ENCODE data around the gene CFAP92. TPM values are rescaled to one million over a fixed set of nuclear protein-coding genes. Genes with fewer than 3 reads are reported as not detected.

The CFAP92 gene
- total and polyA plus RNA-seq, 4 donors = 0.05 to 0.25 (median 0.06) TPM; not detected in 1

GRCh38 chr3:128975276-128975675 is 18.6 kb downstream of the CFAP92 start:
- DNase-seq (ENCODE audit: low spot score) = no peak
- TF ChIP-seq CTCF (IDR thresholded peaks at IDR 0.05; ENCODE audit: low read depth, low read length, missing input control) (no peak), REST (IDR thresholded peaks at IDR 0.05) (no peak), NR2F2 (IDR thresholded peaks at IDR 0.05) (no peak), HNF4A (conservative IDR thresholded peaks at IDR 0.05) (no peak), JUND (IDR thresholded peaks at IDR 0.05) (no peak), EGR1 (IDR thresholded peaks at IDR 0.05; ENCODE audit: low read depth in 2 of 2) (no peak), FOXA1 (IDR thresholded peaks at IDR 0.05) (no peak), SP1 (IDR thresholded peaks at IDR 0.05) (no peak), TAF1 (conservative IDR thresholded peaks at IDR 0.05) (no peak), MAX (IDR thresholded peaks at IDR 0.05) (no peak), RXRA (IDR thresholded peaks at IDR 0.05) (no peak), GABPA (IDR thresholded peaks at IDR 0.05 in 1 of 2, conservative IDR thresholded peaks at IDR 0.05 in 1 of 2) (no peak)
- no peaks in the 10 kb centered on the region for H3K9me3 ChIP-seq (ENCODE audit: control insufficient read depth in 4 of 4, low read length in 3 of 4)
- no peak overlapping the region for H3K9ac ChIP-seq (ENCODE audit: low read depth in 1 of 2, low read length in 2 of 2)
- no peak overlapping the region for H3K27ac ChIP-seq (ENCODE audit: low read depth in 1 of 2, low read length in 2 of 2)
- 87% methylated on average over 1 of the region's 1 CpG for WGBS
- no peaks in the 10 kb centered on the region for H3K27me3 ChIP-seq (ENCODE audit: control insufficient read depth in 4 of 4, insufficient read depth in 4 of 4, low read length in 3 of 4)
- H3K36me3 ChIP-seq (ENCODE audit: control insufficient read depth in 4 of 4, insufficient read depth in 3 of 4, low read depth in 1 of 4, low read length in 3 of 4) = no peaks in the 10 kb centered on the region
- no peaks in the 10 kb centered on the region for H3K4me1 ChIP-seq (ENCODE audit: control insufficient read depth in 4 of 4, insufficient read depth in 4 of 4, low read length in 3 of 4)
- H3K4me3 ChIP-seq (ENCODE audit: low read depth in 1 of 3, low read length in 3 of 3) = no peak overlapping the region

GRCh38 chr3:128973988-128974564 is 19.8 kb downstream of the CFAP92 start:
- Histone ChIP-seq H3K4me3 (ENCODE audit: low read depth in 1 of 3, low read length in 3 of 3) (no peak overlapping the region), H3K9me3 (ENCODE audit: control insufficient read depth in 4 of 4, low read length in 3 of 4) (no peaks in the 10 kb centered on the region), H3K27me3 (ENCODE audit: control insufficient read depth in 4 of 4, insufficient read depth in 4 of 4, low read length in 3 of 4) (no peaks in the 10 kb centered on the region), H3K36me3 (ENCODE audit: control insufficient read depth in 4 of 4, insufficient read depth in 3 of 4, low read depth in 1 of 4, low read length in 3 of 4) (no peaks in the 10 kb centered on the region), H3K9ac (ENCODE audit: low read depth in 1 of 2, low read length in 2 of 2) (no peak overlapping the region), H3K27ac (ENCODE audit: low read depth in 1 of 2, low read length in 2 of 2) (no peak overlapping the region), H3K4me1 (ENCODE audit: control insufficient read depth in 4 of 4, insufficient read depth in 4 of 4, low read length in 3 of 4) (no peaks in the 10 kb centered on the region)
- DNase-seq (ENCODE audit: low spot score) = no peak
- TF ChIP-seq ZBTB33 (IDR thresholded peaks at IDR 0.05) = no peak
- no peak for TF ChIP-seq HNF4G (IDR thresholded peaks at IDR 0.05)
- TF ChIP-seq RXRA (IDR thresholded peaks at IDR 0.05) = no peak
- TF ChIP-seq NR2F2 (IDR thresholded peaks at IDR 0.05) = no peak
- TF ChIP-seq MAX (IDR thresholded peaks at IDR 0.05) = no peak
- WGBS = 75% methylated on average over 5 of the region's 5 CpGs

Data from liver (tissue), 9 donors.